Measurements from ENCODE around the gene PTGFRN.

- TF ChIP-seq GATA3 (IDR thresholded peaks at IDR 0.05; ENCODE audit: low read depth, low read length), result no peak
- TF ChIP-seq GATA2 (IDR thresholded peaks at IDR 0.05; ENCODE audit: low read depth, low read length), result no peak
Observed at GRCh38 chr1:116989835-116990234, 80.1 kb downstream of the PTGFRN start.
